T-helper 1 cell treated with Interleukin-12 subunit alpha and Interleukin-12 subunit beta and Interleukin-4 antibody, amounts not matched to agents 30 ng/mL and 1 ng/mL, for 36 hours (primary cell): Measurements from ENCODE around the gene CERKL. TPM values are rescaled to one million over a fixed set of nuclear protein-coding genes. Genes with fewer than 3 reads are reported as not detected.

ENCODE experiments used
- intact Hi-C: fragments of 100-400 bp; cut with micrococcal nuclease; formaldehyde crosslinking; loops from one replicate; pipeline ENCODE4 v1.15.1; 2024
- total RNA-seq: library from RNA; stranded (reverse); gene quantifications from 2 replicates; pipeline ENCODE4 v1.2.3, GENCODE V29; 2022

CERKL gene
- total RNA-seq, 1 donor from 2014 or later, result 0.07 TPM

DNA sequence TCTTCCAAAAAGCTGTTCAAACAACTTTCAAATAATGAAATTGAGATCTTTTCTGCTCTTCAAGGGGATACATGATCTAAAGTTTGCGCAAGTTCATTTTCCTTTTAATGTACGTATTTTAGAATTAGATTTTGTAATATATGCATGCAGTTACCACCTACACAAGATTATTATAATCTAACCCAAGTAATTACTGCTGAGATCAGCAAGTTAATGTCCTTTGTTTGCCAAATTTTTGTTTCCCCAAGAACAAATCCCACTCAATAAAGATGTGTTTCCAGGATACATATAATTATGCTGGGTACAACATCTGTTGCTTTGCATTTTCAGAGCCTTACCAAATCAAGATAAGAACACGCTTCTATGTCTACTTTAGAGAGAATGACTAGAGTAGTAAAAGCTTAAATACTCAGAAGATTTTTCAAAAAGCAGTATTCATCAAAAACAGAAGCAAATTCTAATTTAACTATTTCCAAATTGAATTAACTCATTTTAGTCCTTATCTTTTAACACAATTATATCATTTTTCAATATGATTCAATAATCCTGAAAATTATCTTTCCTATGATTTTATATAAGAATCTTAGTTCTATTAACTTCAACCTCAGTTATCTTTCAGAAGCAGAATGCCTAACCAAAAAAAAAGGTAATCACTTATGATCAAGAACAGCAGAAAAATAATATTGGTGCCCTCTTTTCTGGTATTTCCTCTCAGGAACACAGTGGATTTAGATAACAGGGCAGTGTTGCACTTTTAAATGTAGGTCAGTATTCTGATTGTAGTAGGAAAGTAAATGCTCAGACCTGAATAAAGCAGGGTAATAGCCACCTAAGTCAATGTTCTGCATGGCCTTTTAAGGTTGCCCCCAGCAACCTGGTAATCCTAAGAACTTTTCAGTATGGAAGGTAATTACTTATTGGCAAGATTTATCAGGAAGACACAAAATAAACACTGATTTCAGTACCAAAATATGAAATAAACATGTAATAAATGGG, 28.0 kb downstream of the CERKL start:
- intact Hi-C loops, result no loop called here

DNA sequence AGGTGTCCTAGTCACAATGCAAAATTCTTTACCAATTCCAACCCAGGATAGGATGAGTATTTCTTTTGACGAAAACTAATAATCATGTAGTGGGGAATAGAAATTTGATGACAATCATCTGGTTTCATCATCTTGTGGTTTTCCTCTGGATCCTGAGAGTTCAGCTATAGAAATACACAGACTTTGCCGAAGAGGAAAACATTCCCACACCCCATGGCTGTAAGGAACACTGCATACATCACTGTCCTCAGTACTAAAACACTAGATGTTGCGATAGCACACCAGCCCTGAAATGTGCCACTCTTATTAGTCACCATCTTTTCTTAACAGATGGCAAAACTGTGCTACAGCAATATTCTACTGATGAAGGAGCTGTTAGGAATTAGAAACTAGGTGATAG, 29.4 kb downstream of the CERKL start:
- intact Hi-C loops, result no loop called here

DNA sequence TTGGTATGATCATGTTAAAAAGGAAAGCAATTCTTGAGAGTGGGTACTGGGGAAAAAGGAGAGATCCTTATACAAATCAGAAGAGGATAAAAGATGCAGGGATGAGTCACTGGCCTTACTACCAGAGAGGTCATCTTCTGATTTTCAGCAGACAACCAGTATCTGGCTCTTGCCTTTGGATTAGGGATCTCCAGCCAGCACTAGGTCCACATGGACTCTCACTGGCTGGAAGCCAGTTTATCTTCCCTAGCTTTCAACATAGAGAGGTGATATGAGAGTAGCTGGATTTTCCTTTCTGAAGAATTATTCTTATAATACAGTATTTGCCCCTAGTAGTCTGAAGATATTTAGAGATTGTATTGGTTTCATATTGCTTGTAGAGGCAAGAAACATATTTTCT, 30.2 kb downstream of the CERKL start:
- intact Hi-C loops, result no loop called here

GRCh38 chr2:181623159-181623558, 33.7 kb downstream of the CERKL start:
- intact Hi-C loops, result no loop called here

DNA sequence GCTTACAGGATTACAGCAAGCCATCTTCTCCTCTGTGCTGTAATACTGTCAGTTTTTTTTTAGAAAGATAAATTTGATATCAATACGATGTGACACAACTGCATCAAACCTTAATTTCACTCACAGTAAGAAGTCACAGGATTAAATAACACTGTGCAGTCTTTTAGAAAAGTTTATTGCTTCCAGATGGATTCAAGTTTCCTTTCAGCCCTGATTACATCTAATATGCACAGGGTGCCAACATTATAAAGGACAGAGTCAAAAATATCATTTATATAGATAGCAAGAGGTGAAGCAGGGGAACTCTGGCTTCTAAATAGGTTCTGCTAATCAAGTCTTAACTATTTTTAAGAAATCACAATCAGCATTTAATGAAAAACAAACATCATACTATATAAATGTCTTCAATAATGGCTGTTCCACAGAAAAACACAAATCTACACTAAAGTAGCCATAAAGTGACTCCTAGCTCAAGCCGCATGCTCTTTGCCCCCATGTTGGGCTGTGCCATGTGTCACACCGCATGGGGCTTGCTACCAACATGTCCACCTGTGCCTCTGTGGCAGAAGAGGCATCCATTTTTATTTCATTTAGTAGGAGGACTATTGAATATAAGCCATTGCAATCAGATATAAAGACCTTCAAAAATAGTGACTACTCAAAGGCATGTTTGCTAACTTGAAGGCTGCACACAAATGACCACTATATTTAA, 35.0 kb downstream of the CERKL start:
- intact Hi-C loops, result no loop called here

DNA sequence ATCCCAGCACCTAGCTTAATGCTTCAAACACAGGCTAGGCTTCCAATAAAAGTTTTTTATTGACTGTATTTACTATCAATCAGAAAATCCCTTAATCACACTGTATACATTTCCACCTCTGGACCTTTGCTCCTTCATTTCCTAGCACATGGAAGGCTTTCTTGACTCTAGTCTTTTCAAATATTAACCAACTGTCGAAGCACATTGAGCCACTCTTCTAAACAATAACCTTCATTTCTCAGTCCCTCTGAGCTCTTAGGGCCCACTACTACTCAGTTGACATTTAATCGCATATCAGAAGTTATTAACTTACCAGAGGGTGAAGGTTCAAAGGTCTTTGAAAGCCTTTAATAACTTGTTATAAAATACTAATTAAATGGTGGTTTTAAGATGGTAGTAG, 37.4 kb downstream of the CERKL start:
- intact Hi-C loops, result no loop called here

DNA sequence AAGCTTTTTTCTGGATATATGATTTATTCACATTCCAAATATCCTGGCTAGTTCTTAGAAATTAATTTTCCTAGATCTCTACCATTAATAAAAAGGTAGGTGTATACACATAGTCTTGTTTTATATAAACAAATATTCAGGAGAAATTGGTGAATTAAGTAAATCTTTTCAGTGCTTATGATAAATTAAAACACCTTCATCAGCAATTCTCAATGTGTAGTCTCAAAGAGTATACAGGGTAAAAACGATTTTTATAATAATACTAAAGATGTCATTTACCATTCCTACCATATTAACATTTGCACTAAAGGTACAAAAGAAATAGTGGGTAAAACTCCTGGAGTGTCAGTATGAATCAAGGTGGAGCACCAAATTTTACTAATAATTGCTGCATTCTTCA, 40.2 kb downstream of the CERKL start:
- intact Hi-C loops, result no loop called here

DNA sequence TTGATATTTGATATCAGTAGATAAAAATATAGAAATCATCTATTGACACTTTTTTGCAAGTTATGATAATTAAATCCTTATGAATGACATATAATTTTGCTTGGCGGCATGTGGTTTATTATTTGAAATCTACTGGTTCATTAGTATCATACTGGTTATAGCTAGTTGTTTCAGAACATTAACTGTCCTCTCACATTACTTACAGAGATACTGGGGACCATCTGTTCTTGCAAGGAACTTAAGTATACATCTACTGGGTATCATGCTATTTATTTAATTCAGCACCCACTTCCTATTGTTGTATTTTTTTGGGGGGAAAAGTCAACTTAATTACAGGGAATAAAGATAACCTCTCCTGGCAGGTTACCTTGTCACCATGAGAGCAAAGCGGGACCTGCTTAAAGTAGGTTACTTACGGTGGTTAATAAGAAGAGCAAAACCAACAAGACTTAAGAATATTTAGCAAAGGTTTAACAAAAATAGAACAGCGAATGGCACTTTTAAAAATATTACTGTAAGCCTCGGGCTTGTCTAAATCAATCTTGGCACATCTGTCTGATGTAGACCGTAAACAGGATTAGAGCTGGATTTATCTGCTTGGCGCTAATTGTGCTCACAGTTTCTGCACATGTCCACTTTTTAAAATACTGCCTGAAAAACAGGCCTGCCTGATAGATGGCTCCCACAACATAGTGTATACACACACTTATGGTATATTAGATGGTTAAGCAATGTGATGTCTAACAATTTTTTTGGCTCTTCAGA, 41.8 kb downstream of the CERKL start:
- intact Hi-C loops, result no loop called here

DNA sequence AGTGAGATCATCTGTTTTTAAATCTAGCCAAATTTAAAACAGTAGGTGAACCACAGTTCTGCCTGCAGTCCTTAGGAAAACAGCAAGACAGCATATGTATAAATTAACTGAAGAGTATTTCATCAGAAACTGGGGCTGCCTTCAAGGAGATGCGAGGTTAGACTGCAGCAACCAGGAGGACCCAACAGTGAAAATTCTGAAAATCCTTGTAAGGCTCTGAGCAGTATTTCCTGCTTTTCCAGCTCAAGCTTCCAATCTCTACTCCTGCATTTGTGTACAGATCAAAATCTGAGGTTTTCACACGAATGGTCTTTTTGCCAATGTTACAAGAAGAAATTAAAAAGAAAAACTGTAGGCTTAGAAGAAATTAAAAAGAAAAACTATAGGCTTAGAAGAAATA, 43.7 kb downstream of the CERKL start:
- intact Hi-C loops, result no loop called here

DNA sequence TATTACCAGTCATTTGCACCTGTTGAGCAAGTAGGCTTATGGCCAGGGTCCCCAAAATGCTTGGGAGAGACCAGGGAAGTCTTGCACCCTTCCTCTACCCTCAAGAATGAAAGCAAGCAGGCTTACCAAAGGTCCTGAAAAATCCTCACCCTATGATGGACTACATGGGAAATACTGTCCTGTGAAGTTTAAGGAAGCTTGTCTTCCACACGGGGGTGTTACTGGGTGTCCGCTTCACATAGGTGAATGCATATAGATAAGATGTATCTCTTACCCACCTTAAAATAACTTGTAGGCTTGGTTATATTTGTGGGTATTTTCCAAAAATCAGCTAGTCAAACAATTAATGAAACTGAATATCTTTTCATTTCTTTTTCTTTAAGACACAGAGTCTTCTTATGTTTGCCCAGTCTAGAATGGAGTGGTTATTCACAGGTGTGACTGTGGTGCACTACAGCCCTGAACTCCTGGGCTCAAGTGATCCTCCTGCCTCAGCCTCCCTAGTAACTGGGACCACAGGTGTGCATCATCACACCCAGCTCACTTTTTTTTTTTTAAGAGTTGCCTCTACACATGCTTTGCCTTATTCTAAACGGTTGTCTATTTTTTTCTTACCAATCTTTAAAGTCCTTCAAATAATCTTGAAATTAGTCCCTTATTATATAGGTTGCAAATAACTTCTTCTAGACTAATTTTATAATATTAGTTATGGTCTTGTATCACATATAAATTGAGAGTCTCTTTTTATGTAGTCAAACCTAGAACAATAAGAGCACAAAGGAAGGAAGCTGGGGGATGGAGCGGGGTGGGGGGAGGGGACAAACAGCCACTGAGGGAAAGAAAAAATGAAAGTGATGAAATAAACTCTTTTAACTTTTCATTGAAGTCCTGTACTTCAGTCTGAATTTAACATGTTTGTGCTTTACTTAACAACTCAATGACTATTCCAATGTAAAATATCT, 49.0 kb downstream of the CERKL start:
- intact Hi-C loops, result no loop called here

DNA sequence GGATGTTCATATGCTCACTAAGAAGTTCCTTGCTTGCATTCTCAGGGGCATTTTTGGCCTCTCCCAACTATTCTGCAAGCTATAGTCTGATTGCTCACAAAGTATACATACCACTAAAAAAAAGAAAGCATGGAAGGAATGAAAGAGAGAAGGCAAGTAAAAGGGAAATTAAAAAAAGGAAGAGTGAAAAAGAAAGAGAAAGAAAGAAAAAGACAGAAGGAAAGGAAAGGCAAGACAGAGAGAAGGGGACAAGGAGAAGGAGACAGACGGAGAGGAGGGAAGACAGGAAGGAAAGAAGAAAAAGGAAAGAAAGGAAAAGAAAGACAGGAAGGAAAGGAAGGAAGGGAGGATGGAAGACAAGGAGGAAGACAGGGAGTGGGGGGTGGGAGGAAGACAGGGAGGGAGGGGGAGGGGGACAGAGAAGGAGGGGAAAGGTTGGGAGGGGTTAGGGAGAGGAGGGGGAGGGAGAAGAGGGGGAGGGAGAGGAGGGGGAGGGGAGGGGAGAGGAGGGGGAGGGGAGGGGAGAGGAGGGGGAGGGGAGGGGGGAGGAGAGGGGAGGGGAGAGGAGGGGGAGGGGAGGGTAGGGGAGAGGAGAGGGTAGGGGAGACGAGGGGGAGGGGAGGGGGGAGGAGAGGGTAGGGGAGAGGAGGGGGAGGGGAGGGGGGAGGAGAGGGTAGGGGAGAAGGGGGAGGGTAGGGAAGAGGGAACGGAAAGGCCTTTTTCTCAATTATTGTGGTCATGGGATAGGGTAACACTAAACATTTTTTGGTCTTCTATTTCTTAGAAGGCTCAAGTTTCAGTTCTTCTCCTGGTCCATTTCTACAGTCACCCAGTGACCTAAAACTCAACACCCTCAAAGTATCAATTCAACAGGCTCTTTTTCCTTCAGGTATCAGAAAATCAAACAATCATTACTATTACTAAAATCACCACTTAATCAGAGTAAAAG, 50.7 kb downstream of the CERKL start:
- intact Hi-C loops, result no loop called here

DNA sequence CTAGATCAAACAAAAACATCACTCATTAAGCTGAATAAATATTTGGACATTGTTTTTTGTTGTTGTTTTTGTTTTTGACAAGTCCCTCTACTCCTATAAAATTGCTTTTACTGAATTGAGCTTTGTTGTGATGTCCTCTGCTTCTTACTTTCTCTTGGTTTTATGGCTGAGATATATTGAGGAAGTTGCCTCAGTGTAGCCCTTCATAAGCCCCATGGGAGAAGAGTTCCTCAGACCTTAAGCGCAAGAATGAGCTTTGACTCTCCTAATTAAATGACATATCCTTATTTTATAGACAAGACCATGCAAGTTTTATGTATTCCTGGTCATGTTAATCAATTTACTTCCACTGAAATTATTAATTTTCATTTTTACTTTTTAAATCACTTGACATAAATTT, 54.9 kb downstream of the CERKL start:
- intact Hi-C loops, result no loop called here

DNA sequence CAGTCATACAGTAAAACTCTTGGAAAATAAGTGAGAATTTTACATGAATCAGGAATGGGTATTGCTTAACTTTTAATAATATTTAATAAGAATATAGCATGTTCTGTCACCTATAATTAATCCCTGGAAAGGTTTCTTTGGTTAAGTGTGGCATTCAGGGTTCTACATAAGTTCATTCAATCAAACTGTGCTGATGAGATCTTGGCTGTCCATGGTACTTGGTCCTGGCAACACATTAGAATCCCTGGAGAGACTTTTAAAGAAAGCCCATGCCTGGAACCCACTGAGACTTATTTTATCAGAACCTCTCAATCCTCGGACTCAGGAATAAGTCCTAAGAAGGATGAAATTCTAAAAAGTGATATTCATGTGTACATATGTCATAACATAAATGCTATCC, 60.3 kb downstream of the CERKL start:
- intact Hi-C loops, result no loop called here

GRCh38 chr2:181594322-181594721, 62.6 kb downstream of the CERKL start:
- intact Hi-C loops, result no loop called here

DNA sequence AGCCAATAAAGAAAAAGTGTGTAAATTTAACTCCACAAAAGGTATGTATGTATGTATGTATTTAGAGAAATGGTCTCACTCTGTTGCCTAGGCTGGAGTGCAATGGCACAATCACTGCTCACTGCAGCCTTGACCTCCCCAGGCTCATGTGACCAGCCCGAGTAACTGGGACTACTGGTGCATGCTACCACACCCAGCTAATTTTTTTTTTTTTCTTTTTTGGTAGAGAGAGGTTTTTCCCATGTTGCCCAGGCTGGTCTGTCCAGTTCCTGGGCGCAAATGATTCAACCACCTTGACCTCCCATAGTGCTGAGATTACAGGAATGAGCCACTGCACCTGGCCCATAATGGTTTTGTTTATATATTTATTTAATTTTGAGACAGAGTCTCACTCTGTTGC, 67.1 kb downstream of the CERKL start:
- intact Hi-C loops, result no loop called here

- intact Hi-C loops, result no loop called here
These were observed 68.4 kb downstream of the CERKL start for GRCh38 chr2:181588546-181588945.

DNA sequence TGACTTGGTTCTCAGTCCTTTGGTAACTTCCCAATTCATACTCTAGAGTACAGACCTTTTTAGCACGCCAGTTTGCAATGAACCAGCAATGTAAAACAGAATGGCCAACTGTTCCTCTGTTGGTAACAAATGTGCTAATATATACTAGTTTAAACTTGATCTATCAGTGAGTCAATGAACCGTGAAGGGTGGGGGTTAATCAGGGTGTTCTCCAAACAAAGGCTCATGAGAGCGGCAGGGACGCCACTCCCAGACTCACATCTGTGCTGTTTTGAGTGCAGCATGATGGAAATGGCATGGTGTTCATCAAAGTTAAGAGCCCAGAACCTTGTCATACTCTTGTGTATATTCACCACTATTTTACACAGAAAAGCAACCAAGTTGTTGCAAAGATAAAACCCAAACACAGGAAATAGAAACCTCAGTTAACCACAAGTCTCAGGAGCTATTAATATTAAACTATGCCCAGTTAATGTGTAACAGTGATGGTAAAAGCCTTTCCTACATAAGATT, 70.3 kb downstream of the CERKL start:
- intact Hi-C loops, result no loop called here

DNA sequence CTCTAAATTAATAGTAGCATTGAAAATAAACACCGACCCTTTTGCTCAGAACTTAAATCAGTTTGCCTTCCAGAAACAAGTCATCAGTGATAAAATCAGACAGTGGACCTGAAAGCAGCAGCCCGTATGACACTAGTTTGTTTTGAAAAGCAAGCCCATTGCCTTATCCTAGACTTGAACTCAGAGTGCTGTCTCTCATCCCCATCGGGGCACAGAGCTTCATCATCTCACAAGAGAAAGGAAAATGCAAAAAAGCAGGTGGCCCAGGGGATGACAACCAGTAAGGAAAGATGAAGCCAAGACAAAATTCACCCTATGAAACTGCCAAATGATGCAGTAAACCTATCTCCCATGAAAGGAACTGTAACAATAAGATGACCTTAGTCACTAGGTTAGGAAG, 71.2 kb downstream of the CERKL start:
- intact Hi-C loops, result no loop called here

DNA sequence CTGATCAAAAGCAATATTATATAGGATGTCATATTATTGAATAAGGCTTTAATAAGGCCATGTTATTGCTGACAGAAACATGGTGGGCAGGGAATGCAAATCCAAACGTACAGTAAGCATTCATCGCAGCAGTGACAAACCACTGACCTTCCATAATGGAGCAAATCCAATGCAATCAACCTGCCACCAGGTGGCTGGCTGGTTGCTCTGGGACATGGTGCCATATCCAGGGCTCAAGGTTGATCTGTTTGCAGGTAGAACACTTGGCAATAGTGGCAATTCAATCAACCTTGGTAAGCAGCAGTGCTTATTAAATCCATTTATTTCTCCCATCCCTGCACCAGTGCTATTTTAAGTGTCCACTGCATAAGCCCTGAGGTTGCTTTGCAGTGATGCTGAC, 75.4 kb downstream of the CERKL start:
- intact Hi-C loops, result no loop called here
